Activated CD4-positive, alpha-beta memory T cell treated with anti-CD3 and anti-CD28 coated beads, Interleukin-2, amount 10 ng/mL, durations not matched to agents 7 days and 5 days (primary cell): Measurements from ENCODE around the gene PCDH8. TPM values are rescaled to one million over a fixed set of nuclear protein-coding genes. Genes with fewer than 3 reads are reported as not detected.
A peak's percentile ranks its signal among the peaks of the same experiment; 100 is the strongest.

Experiments used
- CTCF ChIA-PET: fragments of 350-600 bp; sonication (Branson Sonifier 250); formaldehyde crosslinking; loops from one replicate; lab custom pipeline; 2021; ENCODE audit warnings: antibody characterized with exemption, inconsistent platforms; lab: Charles Lee
- POLR2A ChIA-PET: fragments of 350-600 bp; sonication (Branson Sonifier 250); formaldehyde crosslinking; loops from one replicate; lab custom pipeline; 2021; ENCODE audit warnings: antibody characterized with exemption; lab: Charles Lee
- DNase-seq: peaks from one replicate; pipeline ENCODE4 v3.0.0-alpha.2; 2020
- H3K27ac Mint-ChIP-seq: one replicate; pipeline ENCODE4 v1.8.0; 2021; ENCODE audit warnings: mild to moderate bottlenecking, mixed read lengths
- H3K27me3 Mint-ChIP-seq: one replicate; pipeline ENCODE4 v1.8.0; 2021; ENCODE audit warnings: mixed read lengths
- H3K36me3 Mint-ChIP-seq: one replicate; pipeline ENCODE4 v1.8.0; 2021; ENCODE audit warnings: low read depth, mixed read lengths
- H3K4me1 Mint-ChIP-seq: one replicate; pipeline ENCODE4 v1.8.0; 2021; ENCODE audit warnings: mixed read lengths
- H3K4me3 Mint-ChIP-seq: one replicate; pipeline ENCODE4 v1.8.0; 2021; ENCODE audit warnings: mild to moderate bottlenecking, mixed read lengths
- H3K9me3 Mint-ChIP-seq: one replicate; pipeline ENCODE4 v1.8.0; 2021; ENCODE audit warnings: mixed read lengths
- total RNA-seq, 2 experiments: library from RNA; stranded (reverse); gene quantifications; one replicate each; pipeline ENCODE4 v1.2.3, GENCODE V29; 2021

PCDH8 gene
- total RNA-seq, 2 experiments from 2014 or later = not detected

- H3K4me3 Mint-ChIP-seq = no peak overlapping the region
- DNase-seq = no peak
- CTCF ChIA-PET = no interaction called here
- POLR2A ChIA-PET = no interaction called here
- H3K4me1 Mint-ChIP-seq = peaks cover 3% of the 10 kb centered on the region
- H3K27ac Mint-ChIP-seq = no peak overlapping the region
- H3K9me3 Mint-ChIP-seq = no peaks in the 10 kb centered on the region
- H3K36me3 Mint-ChIP-seq = no peaks in the 10 kb centered on the region
- no peaks in the 10 kb centered on the region for H3K27me3 Mint-ChIP-seq
These were observed 21.2 kb upstream of the PCDH8 start for GRCh38 chr13:52869621-52870020.

GRCh38 chr13:52869050-52869449 lies 20.6 kb upstream of the PCDH8 start:
- no peak overlapping the region for H3K27ac Mint-ChIP-seq
- no peaks in the 10 kb centered on the region for H3K9me3 Mint-ChIP-seq
- H3K4me1 Mint-ChIP-seq = peaks cover 3% of the 10 kb centered on the region
- H3K36me3 Mint-ChIP-seq = no peaks in the 10 kb centered on the region
- POLR2A ChIA-PET = no interaction called here
- no peaks in the 10 kb centered on the region for H3K27me3 Mint-ChIP-seq
- CTCF ChIA-PET = interaction anchor here (0.7 to 1.8 kb wide), 2 partner anchors 17 to 99 kb away, joined by 3 to 6 read pairs; no protein-coding TSS in a partner anchor
- no peak for DNase-seq
- H3K4me3 Mint-ChIP-seq = no peak overlapping the region

- Mint-ChIP-seq H3K4me3 (no peak overlapping the region), H3K4me1 (peaks cover 3% of the 10 kb centered on the region), H3K9me3 (no peaks in the 10 kb centered on the region), H3K27me3 (no peaks in the 10 kb centered on the region), H3K27ac (no peak overlapping the region), H3K36me3 (no peaks in the 10 kb centered on the region)
- POLR2A ChIA-PET = interaction anchor here (0.8 kb wide), 1 partner anchor 13 kb away, joined by 3 read pairs; no protein-coding TSS in a partner anchor
- CTCF ChIA-PET = interaction anchor here (1.2 to 1.8 kb wide), 2 partner anchors 30 to 100 kb away, joined by 3 to 6 read pairs; no protein-coding TSS in a partner anchor
- DNase-seq = no peak
These were observed 19.8 kb upstream of the PCDH8 start for GRCh38 chr13:52868190-52868589.

- Mint-ChIP-seq H3K4me1 (peaks cover 6% of the 10 kb centered on the region), H3K36me3 (no peaks in the 10 kb centered on the region), H3K4me3 (no peak overlapping the region), H3K27me3 (no peaks in the 10 kb centered on the region), H3K9me3 (no peaks in the 10 kb centered on the region), H3K27ac (no peak overlapping the region)
- CTCF ChIA-PET = no interaction called here
- POLR2A ChIA-PET = no interaction called here
- DNase-seq = no peak
These were observed 16.5 kb upstream of the PCDH8 start for GRCh38 chr13:52864941-52865340.

- CTCF ChIA-PET = interaction anchor here (0.7 to 0.9 kb wide), 2 partner anchors 13 to 17 kb away, joined by 3 read pairs; no protein-coding TSS in a partner anchor
- Mint-ChIP-seq H3K27me3 (no peaks in the 10 kb centered on the region), H3K9me3 (no peaks in the 10 kb centered on the region), H3K4me3 (no peak overlapping the region), H3K4me1 (peaks cover 6% of the 10 kb centered on the region), H3K36me3 (no peaks in the 10 kb centered on the region), H3K27ac (no peak overlapping the region)
- DNase-seq = no peak
- POLR2A ChIA-PET = no interaction called here
These were observed 14.1 kb upstream of the PCDH8 start for GRCh38 chr13:52862358-52863206.

- Mint-ChIP-seq H3K27me3 (peaks cover 63% of the 10 kb centered on the region), H3K4me1 (peaks cover 31% of the 10 kb centered on the region), H3K27ac (no peak overlapping the region), H3K4me3 (no peak overlapping the region), H3K36me3 (peaks cover 12% of the 10 kb centered on the region), H3K9me3 (no peaks in the 10 kb centered on the region)
- CTCF ChIA-PET = interaction anchor here (0.8 kb wide), 1 partner anchor 16 kb away, joined by 3 read pairs; no protein-coding TSS in a partner anchor
- POLR2A ChIA-PET = no interaction called here
- DNase-seq = no peak
These were observed 4.0 kb upstream of the PCDH8 start for GRCh38 chr13:52852444-52852843.

- CTCF ChIA-PET = interaction anchor here (1.4 kb wide), 1 partner anchor 10 kb away, joined by 3 read pairs; no protein-coding TSS in a partner anchor
- peak overlapping the region; percentile 31 for H3K27ac Mint-ChIP-seq
These were observed 2.9 kb upstream of the PCDH8 start for GRCh38 chr13:52851137-52851962.

GRCh38 chr13:52850396-52851136 lies 2.1 kb upstream of the PCDH8 start:
- peaks cover 31% of the 10 kb centered on the region for H3K4me1 Mint-ChIP-seq
- no peak overlapping the region for H3K27ac Mint-ChIP-seq
- DNase-seq = peak; percentile 59
- POLR2A ChIA-PET = no interaction called here
- peaks cover 12% of the 10 kb centered on the region for H3K36me3 Mint-ChIP-seq
- CTCF ChIA-PET = interaction anchor here (1.4 kb wide), 1 partner anchor 11 kb away, joined by 3 read pairs; no protein-coding TSS in a partner anchor
- peaks cover 66% of the 10 kb centered on the region for H3K27me3 Mint-ChIP-seq
- H3K4me3 Mint-ChIP-seq = peak overlapping the region; percentile 63
- no peaks in the 10 kb centered on the region for H3K9me3 Mint-ChIP-seq

More at GRCh38 chr13:52851137-52851962, 2.9 kb upstream of the PCDH8 start:
- peak overlapping the region; percentile 63 for H3K4me3 Mint-ChIP-seq
- H3K9me3 Mint-ChIP-seq = no peaks in the 10 kb centered on the region
- peaks cover 12% of the 10 kb centered on the region for H3K36me3 Mint-ChIP-seq
- POLR2A ChIA-PET = interaction anchor here (0.9 kb wide), 1 partner anchor 162 kb away, joined by 3 read pairs; no protein-coding TSS in a partner anchor
- peaks cover 31% of the 10 kb centered on the region for H3K4me1 Mint-ChIP-seq
- H3K27me3 Mint-ChIP-seq = peaks cover 64% of the 10 kb centered on the region
- peak; percentile 26 for DNase-seq

- Mint-ChIP-seq H3K4me1 (peaks cover 29% of the 10 kb centered on the region), H3K9me3 (no peaks in the 10 kb centered on the region), H3K4me3 (peak overlapping the region; percentile 63), H3K27me3 (peaks cover 65% of the 10 kb centered on the region), H3K27ac (no peak overlapping the region), H3K36me3 (peaks cover 12% of the 10 kb centered on the region)
- no peak for DNase-seq
- ChIA-PET POLR2A (no interaction called here), CTCF (interaction anchor here (2.0 kb wide), 1 partner anchor 11 kb away, joined by 4 read pairs; no protein-coding TSS in a partner anchor)
These were observed 1.6 kb upstream of the PCDH8 start for GRCh38 chr13:52850072-52850395.

- ChIA-PET CTCF (interaction anchor here (2.0 kb wide), 1 partner anchor 12 kb away, joined by 4 read pairs; no protein-coding TSS in a partner anchor), POLR2A (no interaction called here)
- DNase-seq = no peak
- Mint-ChIP-seq H3K4me1 (peaks cover 28% of the 10 kb centered on the region), H3K27me3 (peaks cover 66% of the 10 kb centered on the region), H3K36me3 (peaks cover 12% of the 10 kb centered on the region), H3K9me3 (no peaks in the 10 kb centered on the region), H3K4me3 (peak overlapping the region; percentile 19), H3K27ac (no peak overlapping the region)
These were observed 1.0 kb upstream of the PCDH8 start for GRCh38 chr13:52849291-52850071.

GRCh38 chr13:52847682-52848432 lies 583 bp downstream of the PCDH8 start:
- no peak overlapping the region for H3K27ac Mint-ChIP-seq

More at GRCh38 chr13:52847682-52848432, 583 bp downstream of the PCDH8 start:
- H3K36me3 Mint-ChIP-seq = peaks cover 12% of the 10 kb centered on the region
- POLR2A ChIA-PET = no interaction called here
- CTCF ChIA-PET = interaction anchor here (2.0 to 2.8 kb wide), 2 partner anchors 13 to 120 kb away, joined by 4 to 12 read pairs; no protein-coding TSS in a partner anchor
- peaks cover 69% of the 10 kb centered on the region for H3K27me3 Mint-ChIP-seq
- DNase-seq = no peak
- H3K4me3 Mint-ChIP-seq = no peak overlapping the region
- peaks cover 23% of the 10 kb centered on the region for H3K4me1 Mint-ChIP-seq
- no peaks in the 10 kb centered on the region for H3K9me3 Mint-ChIP-seq
